ENCODE data around the gene ZNF865.

DNA sequence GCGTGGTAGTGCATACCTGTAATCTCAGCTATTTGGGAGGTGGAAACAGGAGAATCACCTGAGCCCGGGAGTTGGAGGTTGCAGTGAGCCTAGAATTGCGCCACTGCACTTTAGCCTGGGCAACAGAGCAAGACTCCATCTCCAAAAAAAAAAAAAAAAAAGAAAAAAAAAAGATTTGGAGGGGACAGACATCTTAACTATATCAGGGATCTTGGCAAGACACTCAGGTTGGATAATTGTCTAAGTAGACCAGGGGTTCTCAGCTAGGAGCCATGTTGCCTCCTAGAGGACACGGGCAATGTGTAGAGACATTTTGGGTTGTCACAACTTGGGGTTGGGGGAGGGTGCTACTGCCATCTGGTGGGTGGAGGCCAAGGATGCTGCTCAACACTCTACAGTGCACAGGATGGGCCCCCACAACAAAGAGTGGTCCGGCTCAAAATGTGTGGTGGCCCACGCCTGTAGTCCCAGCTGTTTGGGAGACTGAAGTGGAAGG, 33.5 kb downstream of the ZNF865 start:
- TF ChIP-seq, protein P1, sequence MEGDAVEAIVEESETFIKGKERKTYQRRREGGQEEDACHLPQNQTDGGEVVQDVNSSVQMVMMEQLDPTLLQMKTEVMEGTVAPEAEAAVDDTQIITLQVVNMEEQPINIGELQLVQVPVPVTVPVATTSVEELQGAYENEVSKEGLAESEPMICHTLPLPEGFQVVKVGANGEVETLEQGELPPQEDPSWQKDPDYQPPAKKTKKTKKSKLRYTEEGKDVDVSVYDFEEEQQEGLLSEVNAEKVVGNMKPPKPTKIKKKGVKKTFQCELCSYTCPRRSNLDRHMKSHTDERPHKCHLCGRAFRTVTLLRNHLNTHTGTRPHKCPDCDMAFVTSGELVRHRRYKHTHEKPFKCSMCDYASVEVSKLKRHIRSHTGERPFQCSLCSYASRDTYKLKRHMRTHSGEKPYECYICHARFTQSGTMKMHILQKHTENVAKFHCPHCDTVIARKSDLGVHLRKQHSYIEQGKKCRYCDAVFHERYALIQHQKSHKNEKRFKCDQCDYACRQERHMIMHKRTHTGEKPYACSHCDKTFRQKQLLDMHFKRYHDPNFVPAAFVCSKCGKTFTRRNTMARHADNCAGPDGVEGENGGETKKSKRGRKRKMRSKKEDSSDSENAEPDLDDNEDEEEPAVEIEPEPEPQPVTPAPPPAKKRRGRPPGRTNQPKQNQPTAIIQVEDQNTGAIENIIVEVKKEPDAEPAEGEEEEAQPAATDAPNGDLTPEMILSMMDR (IDR thresholded peaks at IDR 0.05) = no peak
- TF ChIP-seq POLR2A (IDR thresholded peaks at IDR 0.05) = no peak
- TF ChIP-seq EP300 (IDR thresholded peaks at IDR 0.05) = no peak

Measured in ovary (tissue), 3 donors.